ENCODE measurements around the gene CD74. TPM values are rescaled to one million over a fixed set of nuclear protein-coding genes. Genes with fewer than 3 reads are reported as not detected.

Gene CD74
- total RNA-seq, 1 experiment from 2014 or later, result not detected

DNA sequence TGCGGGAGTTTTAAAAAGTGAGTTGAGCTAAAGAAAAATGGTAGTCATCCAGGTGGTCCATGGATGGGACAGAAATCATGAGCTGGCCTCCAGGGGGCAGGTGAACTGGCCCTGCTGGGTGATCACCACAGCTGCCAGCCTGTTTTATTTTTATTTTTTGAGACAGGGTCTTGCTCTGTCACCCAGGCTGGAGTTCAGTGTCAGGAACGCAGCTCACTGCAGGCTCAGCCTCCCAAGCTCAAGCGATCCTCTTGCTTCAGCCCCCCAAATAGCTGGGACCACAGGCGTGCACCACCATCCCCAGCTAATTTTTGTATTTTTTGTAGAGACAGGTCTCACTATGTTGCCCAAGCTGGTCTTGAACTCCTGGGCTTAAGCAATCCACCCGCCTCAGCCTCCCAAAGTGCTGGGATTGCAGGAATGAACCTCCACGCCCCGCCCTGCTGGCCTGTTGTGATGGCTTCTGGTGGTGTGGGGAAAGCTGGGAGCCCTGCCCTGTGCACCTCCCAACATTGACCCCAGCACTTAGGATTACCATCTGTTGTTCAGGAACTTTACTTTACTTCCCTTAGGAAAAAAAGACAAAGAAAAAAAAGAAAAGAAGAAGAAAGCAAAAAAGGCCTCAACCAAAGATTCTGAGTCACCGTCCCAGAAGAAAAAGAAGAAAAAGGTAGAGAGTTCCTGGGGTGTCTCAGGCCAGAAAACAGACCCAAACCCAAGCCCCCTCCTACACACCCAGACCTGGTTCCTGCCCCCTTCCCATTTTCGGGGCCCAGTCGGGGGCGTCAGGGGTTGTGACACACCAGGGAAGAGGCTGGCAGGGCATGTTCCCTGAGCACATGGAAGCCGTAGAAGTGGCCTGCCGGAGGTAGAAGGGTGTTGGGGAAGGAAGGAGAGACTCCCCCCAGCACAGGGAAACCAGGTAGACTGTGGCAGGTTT lies 14.7 kb downstream of the CD74 start:
- no peak for DNase-seq (ENCODE audit: low spot score)

DNA sequence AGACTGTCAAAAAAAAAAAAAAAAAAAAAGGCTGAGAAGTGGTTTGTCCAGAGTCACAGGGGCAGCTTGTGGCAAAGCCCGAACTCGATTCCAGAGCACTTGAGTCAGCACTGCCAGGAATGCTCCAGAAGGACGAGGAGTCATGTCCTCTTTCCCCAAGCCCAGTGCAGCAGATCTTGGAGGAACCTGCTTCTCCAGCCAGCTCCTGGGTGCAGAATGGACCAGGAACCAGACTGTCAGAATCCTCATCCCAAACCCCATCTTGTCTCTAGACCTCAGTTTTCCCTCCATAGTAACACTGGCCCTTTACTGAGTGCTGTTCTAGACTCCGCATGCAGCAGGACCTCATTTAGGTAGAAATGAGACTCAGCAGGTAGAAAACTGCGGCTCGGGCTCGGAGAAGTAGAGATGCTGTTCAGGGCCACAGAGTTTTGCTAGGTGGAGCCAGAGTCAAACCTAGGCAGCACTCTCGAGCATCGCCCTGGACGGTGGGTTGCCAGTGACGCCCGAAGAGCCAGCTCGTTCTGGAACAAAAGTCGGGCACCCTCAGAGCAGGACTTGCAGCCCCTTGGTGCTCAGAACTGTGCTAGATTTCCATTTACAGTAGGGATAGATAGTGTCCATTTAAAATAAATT lies 15.4 kb downstream of the CD74 start:
- DNase-seq (ENCODE audit: low spot score), result no peak

DNA sequence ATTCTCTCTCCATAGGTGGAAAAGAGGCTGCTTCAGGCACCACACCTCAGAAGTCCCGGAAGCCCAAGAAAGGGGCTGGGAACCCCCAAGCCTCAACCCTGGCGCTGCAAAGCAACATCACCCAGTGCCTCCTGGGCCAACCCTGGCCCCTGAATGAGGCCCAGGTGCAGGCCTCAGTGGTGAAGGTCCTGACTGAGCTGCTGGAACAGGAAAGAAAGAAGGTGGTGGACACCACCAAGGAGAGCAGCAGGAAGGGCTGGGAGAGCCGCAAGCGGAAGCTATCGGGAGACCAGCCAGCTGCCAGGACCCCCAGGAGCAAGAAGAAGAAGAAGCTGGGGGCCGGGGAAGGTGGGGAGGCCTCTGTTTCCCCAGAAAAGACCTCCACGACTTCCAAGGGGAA lies 16.4 kb downstream of the CD74 start:
- DNase-seq (ENCODE audit: low spot score), result no peak

DNA sequence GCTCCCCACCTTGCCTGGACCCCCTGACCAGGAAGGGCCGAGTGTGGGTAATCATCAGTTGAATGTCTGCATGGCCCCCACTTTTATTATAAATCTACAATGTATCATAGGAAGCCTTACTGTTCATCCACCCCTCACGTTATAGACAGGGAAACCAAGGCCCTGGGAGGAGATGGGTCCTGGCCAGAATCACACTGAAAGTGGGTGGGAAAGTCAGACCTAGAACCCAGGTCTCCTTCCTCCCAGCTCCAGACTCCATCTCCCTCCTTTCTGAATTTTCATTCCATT lies 17.1 kb downstream of the CD74 start:
- DNase-seq (ENCODE audit: low spot score), result no peak

DNA sequence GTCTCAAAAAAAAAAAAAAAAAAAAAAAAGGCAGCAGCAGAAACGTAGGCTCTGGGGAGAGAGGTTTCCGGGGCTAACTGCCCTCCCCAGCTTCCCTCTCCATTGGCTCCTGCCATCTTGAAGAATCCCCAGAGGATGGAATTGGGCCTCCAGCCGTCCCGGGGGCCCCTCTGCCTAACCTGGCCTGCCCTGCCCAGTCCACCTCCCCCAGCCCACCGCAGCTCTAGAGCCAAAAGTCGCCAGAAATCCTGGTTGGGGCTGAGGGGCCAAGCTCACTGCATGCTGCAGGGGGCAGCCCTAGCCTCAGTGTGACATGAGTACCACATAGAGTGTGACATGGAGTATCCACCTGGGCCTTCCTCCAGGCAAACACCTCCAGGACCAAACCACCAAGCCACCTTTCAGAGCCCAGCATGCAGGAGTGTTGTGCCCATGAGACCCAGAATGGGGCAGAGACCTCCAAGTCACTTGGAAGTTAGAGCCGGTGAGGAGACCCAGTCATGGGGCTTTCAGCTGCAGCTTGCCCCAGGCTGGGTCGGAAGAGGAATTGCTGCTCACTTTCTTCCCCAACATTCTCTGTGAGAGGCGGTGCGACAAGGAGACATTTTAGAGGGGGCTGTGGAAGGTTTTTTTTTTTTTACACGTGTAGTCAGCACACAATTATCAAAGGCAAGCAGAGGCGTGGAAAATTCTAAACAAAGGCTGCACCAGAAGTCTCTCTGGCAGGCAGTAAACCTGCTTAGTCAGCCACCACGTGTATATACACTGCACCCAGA lies 17.6 kb downstream of the CD74 start:
- DNase-seq (ENCODE audit: low spot score), result no peak

DNA sequence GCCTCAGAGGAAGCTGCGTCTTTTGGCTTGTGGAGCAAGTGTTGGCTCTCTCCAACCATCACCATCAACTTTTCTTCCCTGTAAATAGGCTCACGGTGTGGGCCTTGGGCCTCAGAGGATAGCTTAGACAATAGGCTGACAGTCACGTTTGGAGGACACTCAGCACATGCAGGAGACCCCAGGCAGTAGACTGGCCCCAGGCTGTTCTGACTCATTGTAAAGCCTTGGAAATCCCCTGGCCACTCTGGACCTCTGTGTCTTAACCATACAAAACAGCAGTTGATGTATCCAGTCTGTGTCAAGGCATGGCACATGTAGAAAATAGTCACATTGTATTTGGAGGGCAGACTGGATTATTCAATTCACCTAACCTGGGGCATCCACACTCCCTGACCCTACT lies 18.6 kb downstream of the CD74 start:
- DNase-seq (ENCODE audit: low spot score), result peak; percentile 67

DNA sequence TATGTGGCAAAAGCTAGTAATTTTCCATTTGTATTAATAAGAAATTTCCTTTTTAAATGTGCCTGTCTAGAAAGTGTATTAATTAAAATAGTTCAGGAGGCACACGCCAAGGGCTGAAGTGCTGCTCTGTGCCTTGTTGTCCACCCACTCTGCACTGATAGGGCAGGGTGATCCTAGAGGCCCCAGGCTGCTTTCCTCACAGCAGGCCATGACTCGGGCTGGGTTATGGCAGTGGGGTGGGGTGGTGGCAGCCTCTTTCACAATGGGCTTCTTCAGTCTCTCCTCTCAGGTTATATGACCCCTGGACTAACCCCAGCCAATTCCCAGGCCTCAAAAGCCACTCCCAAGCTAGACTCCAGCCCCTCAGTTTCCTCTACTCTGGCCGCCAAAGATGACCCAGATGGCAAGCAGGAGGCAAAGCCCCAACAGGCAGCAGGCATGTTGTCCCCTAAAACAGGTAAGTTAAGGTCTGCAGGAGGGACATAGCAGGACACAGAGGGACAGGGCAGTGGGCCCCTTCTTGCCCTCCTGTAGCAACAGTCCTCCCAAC lies 19.5 kb downstream of the CD74 start:
- DNase-seq (ENCODE audit: low spot score), result no peak

GRCh38 chr5:150392680-150393079 lies 20.0 kb downstream of the CD74 start:
- DNase-seq (ENCODE audit: low spot score), result no peak

- no peak for DNase-seq (ENCODE audit: low spot score)
Measured at GRCh38 chr5:150391986-150392385, 20.7 kb downstream of the CD74 start.

- DNase-seq (ENCODE audit: low spot score), result no peak
Measured at GRCh38 chr5:150391064-150391834, 21.5 kb downstream of the CD74 start.

GRCh38 chr5:150389531-150390266 lies 23.0 kb downstream of the CD74 start:
- no peak for DNase-seq (ENCODE audit: low spot score)

GRCh38 chr5:150386024-150386855 lies 26.5 kb downstream of the CD74 start:
- DNase-seq (ENCODE audit: low spot score), result no peak

DNA sequence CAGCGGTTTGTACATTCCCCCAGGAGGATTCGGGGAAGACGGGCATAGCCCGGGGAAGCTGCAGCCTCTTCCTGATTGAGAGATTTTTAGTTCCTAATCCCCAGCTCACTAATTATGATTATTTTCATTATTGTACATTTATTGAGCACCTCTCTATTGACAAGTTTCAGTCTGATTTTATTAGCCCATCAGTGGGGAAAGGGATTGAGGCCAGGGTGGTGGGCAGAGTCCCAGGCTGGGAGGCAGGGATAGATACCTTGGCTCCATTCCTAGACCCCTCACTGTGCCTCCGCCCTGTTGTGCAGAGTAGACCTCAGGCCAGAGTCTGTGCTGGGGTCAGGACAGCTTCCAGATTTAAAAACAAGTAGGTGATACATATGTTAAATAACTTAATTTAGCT lies 28.0 kb downstream of the CD74 start:
- no peak for DNase-seq (ENCODE audit: low spot score)

DNA sequence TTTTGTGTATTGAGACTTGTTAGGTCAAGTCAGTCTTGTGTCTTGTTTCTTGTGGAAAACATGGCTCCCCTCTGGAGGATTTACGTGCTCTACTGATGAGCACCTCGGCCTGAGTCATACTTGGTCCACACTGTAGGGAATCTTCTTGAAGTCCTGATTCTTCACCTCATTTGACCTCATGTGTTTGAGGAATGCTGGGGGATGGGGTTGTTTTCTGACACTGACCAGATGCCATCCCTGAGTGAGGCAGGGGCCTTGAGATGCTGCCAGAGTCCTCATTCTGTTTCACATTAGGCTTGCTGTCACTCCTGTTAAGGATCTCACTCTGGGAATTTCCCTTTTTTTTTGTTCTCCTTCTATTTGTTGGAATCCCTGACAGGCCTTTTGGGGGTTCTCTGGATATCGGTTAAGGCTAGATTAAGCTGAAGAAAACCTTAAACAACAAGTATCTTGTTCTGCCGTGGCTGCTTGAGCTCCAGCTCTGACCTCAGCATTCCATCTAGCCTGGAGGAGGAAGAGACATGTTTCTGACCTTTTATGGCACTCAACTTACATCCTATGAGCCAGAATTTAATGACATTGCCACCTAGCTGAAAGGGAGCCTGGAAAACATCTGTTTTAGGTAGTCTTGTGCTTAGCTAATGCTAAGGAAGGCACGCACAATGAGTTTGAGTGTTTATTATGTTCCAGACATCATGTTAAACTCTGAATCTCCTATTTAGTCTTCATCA lies 34.6 kb downstream of the CD74 start:
- peak; percentile 82 for DNase-seq (ENCODE audit: low spot score)

DNA sequence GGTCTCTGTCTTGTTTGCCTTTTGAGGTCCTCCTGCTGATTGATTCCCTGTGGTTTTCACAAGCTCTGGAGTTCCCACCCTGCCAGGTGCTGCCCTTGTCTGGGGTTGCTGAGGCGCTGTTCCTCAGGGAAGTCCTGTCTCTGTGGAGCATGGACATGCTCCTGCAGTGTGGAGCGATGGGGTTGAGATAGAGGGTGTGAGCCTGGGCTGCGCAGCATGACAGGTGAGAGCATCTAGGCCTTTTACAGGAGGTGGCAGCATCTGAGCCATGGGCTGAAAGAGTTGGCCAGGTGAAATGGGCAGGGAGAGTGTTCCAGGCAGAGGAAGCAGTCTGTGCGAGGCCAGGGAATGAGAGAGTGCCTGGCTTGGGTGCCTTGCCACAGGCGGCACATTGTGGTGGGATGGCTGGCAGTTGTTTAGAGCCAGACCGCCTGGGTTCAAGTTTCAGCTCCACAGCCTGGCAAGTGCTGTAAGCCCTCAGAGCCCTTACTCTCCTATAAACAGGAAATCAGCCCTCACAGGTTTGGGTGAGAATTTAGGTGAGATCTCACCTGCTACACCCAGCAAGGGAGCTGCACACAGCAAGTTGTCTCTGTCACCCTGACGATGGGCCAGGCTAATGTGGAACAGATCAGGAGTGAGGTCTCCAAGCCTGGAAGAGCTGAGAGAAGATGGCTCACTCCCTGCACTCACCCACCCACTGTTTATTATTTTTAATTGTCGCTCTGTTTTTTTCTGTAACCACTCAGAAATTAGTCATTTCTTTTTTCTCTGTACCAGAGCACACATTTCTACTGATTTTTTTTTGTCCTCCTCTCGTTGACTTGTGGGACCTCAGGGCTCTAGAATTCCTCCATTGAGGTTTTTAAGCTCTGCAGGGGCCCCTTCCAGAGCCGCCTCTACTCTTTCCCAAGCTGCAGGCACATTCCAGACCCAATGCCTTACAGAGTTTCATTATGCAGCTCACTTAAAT lies 35.6 kb downstream of the CD74 start:
- DNase-seq (ENCODE audit: low spot score), result peak; percentile 30

GRCh38 chr5:150374651-150375050 lies 38.1 kb downstream of the CD74 start:
- no peak for DNase-seq (ENCODE audit: low spot score)

GRCh38 chr5:150372639-150373038 lies 40.1 kb downstream of the CD74 start:
- no peak for DNase-seq (ENCODE audit: low spot score)

GRCh38 chr5:150368526-150368925 lies 44.2 kb downstream of the CD74 start:
- DNase-seq (ENCODE audit: low spot score), result no peak

All from A172 (cell line).